Measurements from ENCODE around the gene OR9Q1. TPM values are rescaled to one million over a fixed set of nuclear protein-coding genes. Genes with fewer than 3 reads are reported as not detected.

The OR9Q1 gene
- total and polyA plus RNA-seq, 2 donors (not counting 1 experiment from before 2014, with no cell fraction given): not detected

DNA sequence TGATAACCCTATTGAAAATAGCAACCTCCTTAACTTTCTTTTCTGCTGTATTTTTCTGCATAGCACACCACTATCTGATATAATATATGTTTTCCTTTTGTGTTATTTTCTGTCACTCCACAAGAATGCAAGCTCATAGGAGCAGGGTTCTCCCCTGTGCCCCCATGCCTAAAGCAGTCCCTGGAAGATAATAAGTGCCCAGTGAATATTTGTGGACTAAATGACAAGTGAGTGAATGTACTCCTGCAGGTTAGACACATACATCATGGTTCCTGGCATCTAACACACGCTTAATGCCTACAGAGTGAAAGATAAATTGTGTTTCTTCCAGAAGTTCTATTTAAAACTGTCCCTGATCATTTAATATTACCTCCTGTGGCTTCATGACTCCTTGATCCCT is 141.3 kb downstream of the OR9Q1 start:
- no peaks in the 10 kb centered on the region for H4K20me1 ChIP-seq (ENCODE audit: control insufficient read depth, extremely low read depth, insufficient read depth, low read length)
- H2AFZ ChIP-seq (ENCODE audit: low read length): no peak overlapping the region
- DNase-seq (ENCODE audit: low read depth in 2 of 2): no peak
- no peaks in the 10 kb centered on the region for H3K4me1 ChIP-seq (ENCODE audit: control insufficient read depth, extremely low read depth, insufficient read depth, low read length)
- TF ChIP-seq, protein P1, sequence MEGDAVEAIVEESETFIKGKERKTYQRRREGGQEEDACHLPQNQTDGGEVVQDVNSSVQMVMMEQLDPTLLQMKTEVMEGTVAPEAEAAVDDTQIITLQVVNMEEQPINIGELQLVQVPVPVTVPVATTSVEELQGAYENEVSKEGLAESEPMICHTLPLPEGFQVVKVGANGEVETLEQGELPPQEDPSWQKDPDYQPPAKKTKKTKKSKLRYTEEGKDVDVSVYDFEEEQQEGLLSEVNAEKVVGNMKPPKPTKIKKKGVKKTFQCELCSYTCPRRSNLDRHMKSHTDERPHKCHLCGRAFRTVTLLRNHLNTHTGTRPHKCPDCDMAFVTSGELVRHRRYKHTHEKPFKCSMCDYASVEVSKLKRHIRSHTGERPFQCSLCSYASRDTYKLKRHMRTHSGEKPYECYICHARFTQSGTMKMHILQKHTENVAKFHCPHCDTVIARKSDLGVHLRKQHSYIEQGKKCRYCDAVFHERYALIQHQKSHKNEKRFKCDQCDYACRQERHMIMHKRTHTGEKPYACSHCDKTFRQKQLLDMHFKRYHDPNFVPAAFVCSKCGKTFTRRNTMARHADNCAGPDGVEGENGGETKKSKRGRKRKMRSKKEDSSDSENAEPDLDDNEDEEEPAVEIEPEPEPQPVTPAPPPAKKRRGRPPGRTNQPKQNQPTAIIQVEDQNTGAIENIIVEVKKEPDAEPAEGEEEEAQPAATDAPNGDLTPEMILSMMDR (conservative IDR thresholded peaks at IDR 0.05 in 1 of 2, IDR thresholded peaks at IDR 0.05 in 1 of 2; ENCODE audit: low read depth in 1 of 2, low read length in 2 of 2): no peak
- no peak for TF ChIP-seq EZH2 (IDR thresholded peaks at IDR 0.05; ENCODE audit: low read length, missing control alignments)
- H3K27me3 ChIP-seq (ENCODE audit: control insufficient read depth, insufficient read depth, low read length): no peaks in the 10 kb centered on the region
- H3K4me2 ChIP-seq (ENCODE audit: extremely low read depth, insufficient read depth, low read length): no peak overlapping the region
- no peak overlapping the region for H3K4me3 ChIP-seq (replicated peaks in 1 of 4; ENCODE audit: control extremely low read depth in 1 of 4, insufficient read depth in 1 of 4, low read depth in 3 of 4, low read length in 4 of 4)
- H3K9ac ChIP-seq (ENCODE audit: insufficient read depth, low read length): no peak overlapping the region
- no peaks in the 10 kb centered on the region for H3K79me2 ChIP-seq (ENCODE audit: control insufficient read depth, insufficient read depth, low read length)
- H3K9me3 ChIP-seq (ENCODE audit: control insufficient read depth, insufficient read depth, low read depth, low read length): no peaks in the 10 kb centered on the region
- no peak overlapping the region for H3K27ac ChIP-seq (ENCODE audit: insufficient read depth, low read length)
- no peaks in the 10 kb centered on the region for H3K36me3 ChIP-seq (ENCODE audit: control insufficient read depth, insufficient read depth, low read length)

DNA sequence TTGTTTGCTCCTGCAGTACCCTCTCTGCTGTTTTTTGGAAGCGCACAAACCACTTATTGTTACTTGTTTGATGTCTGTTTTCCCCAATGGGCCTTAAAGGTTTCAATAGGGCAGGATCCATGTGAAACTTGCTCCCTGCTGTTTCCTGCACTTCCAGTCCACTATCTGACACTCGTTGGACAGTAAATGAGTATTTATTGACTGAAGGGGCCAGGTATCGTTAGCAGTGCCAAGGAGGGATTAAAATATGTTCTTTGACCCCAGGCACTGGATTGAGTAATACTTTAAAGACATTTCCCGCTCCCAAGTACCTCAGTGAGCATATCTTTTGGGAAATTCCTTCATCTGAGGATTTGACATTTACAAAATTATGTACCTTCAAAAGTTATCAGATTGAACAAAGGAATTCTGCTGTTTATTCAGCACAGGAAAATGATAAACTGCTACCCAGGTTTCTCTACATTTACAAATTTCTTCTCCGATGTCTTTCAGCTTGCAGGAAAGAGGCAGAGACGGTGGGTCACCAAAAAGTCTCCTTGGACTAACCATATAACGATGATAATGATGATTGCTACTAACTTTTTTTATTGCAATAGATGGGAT is 141.9 kb downstream of the OR9Q1 start:
- Histone ChIP-seq H3K79me2 (ENCODE audit: control insufficient read depth, insufficient read depth, low read length) (no peaks in the 10 kb centered on the region), H3K27ac (ENCODE audit: insufficient read depth, low read length) (no peak overlapping the region), H3K9ac (ENCODE audit: insufficient read depth, low read length) (no peak overlapping the region), H3K27me3 (ENCODE audit: control insufficient read depth, insufficient read depth, low read length) (no peaks in the 10 kb centered on the region), H3K36me3 (ENCODE audit: control insufficient read depth, insufficient read depth, low read length) (no peaks in the 10 kb centered on the region), H3K4me1 (ENCODE audit: control insufficient read depth, extremely low read depth, insufficient read depth, low read length) (no peaks in the 10 kb centered on the region), H3K4me3 (replicated peaks in 1 of 4; ENCODE audit: control extremely low read depth in 1 of 4, insufficient read depth in 1 of 4, low read depth in 3 of 4, low read length in 4 of 4) (no peak overlapping the region), H4K20me1 (ENCODE audit: control insufficient read depth, extremely low read depth, insufficient read depth, low read length) (no peaks in the 10 kb centered on the region), H3K4me2 (ENCODE audit: extremely low read depth, insufficient read depth, low read length) (no peak overlapping the region), H2AFZ (ENCODE audit: low read length) (no peak overlapping the region), H3K9me3 (ENCODE audit: control insufficient read depth, insufficient read depth, low read depth, low read length) (no peaks in the 10 kb centered on the region)
- no peak for DNase-seq (ENCODE audit: low read depth in 2 of 2)
- TF ChIP-seq, protein P1 (conservative IDR thresholded peaks at IDR 0.05 in 1 of 2, IDR thresholded peaks at IDR 0.05 in 1 of 2; ENCODE audit: low read depth in 1 of 2, low read length in 2 of 2): no peak
- no peak for TF ChIP-seq EZH2 (IDR thresholded peaks at IDR 0.05; ENCODE audit: low read length, missing control alignments)

DNA sequence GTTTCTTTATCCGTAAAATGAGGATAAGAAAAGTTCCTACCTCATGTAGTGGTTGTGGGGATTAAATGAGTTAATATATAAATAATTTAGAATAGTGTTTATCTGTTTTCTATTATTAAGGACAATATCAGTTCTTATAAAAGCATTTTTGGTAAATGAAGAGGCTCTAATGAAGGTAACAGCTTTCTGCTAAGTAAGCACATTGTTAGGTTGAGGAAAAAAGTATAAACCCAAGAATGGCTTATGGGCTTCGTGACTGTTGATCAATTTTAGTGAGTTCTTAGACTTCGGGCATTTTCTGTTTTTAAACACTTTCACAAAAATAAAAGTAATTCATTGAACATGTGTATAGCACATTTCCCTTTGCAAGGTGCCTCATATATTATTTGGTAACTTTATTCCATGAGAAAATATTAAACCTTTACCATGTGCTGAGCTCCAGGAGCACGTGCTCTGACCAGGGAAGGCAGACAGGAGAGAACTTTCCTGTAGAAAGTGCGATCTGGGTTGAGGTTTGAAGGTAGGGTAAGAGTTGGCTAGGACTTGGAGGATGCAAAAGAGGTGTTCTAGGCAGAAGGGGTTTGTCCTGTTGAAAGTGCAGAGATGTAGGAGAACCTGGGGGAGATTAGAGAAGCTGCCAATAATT is 153.9 kb downstream of the OR9Q1 start:
- H3K27me3 ChIP-seq (ENCODE audit: control insufficient read depth, insufficient read depth, low read length): no peaks in the 10 kb centered on the region
- no peaks in the 10 kb centered on the region for H3K79me2 ChIP-seq (ENCODE audit: control insufficient read depth, insufficient read depth, low read length)
- H3K36me3 ChIP-seq (ENCODE audit: control insufficient read depth, insufficient read depth, low read length): no peaks in the 10 kb centered on the region
- H3K27ac ChIP-seq (ENCODE audit: insufficient read depth, low read length): no peak overlapping the region
- H3K9me3 ChIP-seq (ENCODE audit: control insufficient read depth, insufficient read depth, low read depth, low read length): no peaks in the 10 kb centered on the region
- H3K9ac ChIP-seq (ENCODE audit: insufficient read depth, low read length): no peak overlapping the region
- DNase-seq (ENCODE audit: low read depth in 2 of 2): no peak
- TF ChIP-seq EZH2 (IDR thresholded peaks at IDR 0.05; ENCODE audit: low read length, missing control alignments): no peak
- TF ChIP-seq, protein P1 (conservative IDR thresholded peaks at IDR 0.05 in 1 of 2, IDR thresholded peaks at IDR 0.05 in 1 of 2; ENCODE audit: low read depth in 1 of 2, low read length in 2 of 2): no peak
- H3K4me2 ChIP-seq (ENCODE audit: extremely low read depth, insufficient read depth, low read length): no peak overlapping the region
- no peak overlapping the region for H3K4me3 ChIP-seq (replicated peaks in 1 of 4; ENCODE audit: control extremely low read depth in 1 of 4, insufficient read depth in 1 of 4, low read depth in 3 of 4, low read length in 4 of 4)
- no peak overlapping the region for H2AFZ ChIP-seq (ENCODE audit: low read length)
- H3K4me1 ChIP-seq (ENCODE audit: control insufficient read depth, extremely low read depth, insufficient read depth, low read length): no peaks in the 10 kb centered on the region
- no peaks in the 10 kb centered on the region for H4K20me1 ChIP-seq (ENCODE audit: control insufficient read depth, extremely low read depth, insufficient read depth, low read length)

All from fibroblast of lung (primary cell).